GM18498 (cell line): Measurements from ENCODE around the gene SULF2.

ENCODE experiments used
- ATAC-seq: cut with Tn5 transposase; IDR thresholded peaks from one replicate; pipeline ENCODE4 v1.9.1; 2021; ENCODE audit warnings: mild to moderate bottlenecking, moderate library complexity; ENCODE audit not compliant: unreplicated experiment

SULF2 gene

DNA sequence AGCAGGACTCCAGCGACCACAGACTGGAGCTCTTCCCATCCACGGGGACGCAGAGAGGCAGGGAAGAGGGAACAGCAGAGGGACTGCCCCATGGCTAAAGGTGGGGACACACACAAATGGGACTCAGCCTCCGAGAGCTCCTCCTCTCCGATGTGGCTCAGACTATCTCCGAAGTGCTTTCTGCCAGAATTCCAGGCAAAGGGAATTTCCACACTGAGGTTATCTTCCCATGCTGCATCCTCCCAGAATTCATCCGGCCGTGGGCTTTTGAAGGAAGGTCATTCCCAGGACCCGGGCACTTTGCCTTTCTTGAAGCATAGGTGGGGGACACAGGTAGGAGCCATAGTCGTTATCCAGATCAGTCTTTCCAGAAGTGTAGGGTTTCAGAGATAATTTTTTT, 67.9 kb downstream of the SULF2 start:
- ATAC-seq: no peak

DNA sequence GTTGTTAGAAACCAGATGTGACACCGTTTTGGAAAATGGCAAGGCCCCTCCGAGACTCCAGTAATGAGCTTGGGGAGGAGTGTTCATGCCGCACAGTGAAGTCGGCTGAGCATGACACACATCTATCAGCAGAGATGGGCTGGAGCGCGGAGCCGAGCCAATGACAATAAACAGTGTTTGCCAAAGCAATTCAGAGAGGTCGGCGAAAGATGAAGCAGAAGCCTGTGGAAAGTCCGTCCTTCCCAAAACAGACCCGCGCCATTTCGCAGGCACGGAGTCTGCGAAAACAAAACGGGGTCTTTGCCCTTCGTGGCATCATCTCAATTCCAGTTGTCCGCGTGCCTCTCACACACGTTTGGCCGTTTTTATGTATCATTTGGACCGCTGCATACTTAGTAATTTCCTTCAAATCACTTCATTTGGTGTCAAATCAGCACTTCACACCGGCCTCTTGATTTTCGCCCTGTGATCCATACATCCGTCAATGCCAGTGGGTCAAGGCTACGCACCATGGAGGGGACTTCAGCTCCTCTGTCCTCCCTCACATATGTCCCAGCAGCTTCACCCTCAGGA, 71.3 kb downstream of the SULF2 start:
- ATAC-seq: no peak

GRCh38 chr20:47713163-47713562, 72.1 kb downstream of the SULF2 start:
- ATAC-seq: no peak

GRCh38 chr20:47711046-47711752, 74.1 kb downstream of the SULF2 start:
- no peak for ATAC-seq

DNA sequence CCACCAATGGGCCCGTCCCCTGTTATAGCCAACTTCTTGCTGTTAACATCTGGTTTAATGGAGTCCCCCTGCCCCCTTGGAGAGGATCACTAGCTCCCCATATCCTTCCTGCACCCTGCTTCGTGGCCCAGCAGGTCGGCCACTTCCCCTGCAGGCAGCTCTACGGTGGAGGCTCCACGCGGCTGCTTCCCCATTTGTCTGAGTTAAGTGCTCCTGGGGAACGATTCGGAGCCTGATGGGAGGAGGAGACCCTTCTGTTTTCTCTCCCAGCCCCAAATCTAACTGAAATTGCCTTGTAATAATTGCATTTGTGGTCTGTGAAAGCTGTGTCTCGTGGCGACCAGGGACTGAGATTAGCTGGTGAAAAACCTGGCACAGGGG, 74.6 kb downstream of the SULF2 start:
- no peak for ATAC-seq

- ATAC-seq: no peak
Measured at GRCh38 chr20:47708953-47709833, 76.1 kb downstream of the SULF2 start.

- no peak for ATAC-seq
Measured at GRCh38 chr20:47708140-47708807, 77.0 kb downstream of the SULF2 start.

DNA sequence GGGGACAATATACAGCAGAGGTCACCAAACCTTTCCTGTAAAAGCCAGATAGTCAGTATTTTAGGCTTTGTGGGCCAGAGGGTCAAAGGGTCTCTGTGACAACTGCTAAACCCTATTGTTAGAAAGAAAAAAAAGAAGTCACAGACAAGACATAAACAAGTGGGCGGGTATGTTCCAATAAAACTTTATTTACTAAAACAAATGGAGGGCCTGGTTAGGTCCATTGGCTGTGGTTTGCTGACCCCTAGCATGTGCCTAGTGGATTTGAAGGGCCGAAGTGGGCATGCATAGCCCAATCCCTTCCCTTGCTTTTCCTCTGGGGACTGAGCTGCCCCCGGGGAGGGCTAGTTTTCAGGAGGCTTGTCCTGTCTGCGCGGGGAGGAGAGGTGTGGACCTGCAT, 78.9 kb downstream of the SULF2 start:
- ATAC-seq: no peak

DNA sequence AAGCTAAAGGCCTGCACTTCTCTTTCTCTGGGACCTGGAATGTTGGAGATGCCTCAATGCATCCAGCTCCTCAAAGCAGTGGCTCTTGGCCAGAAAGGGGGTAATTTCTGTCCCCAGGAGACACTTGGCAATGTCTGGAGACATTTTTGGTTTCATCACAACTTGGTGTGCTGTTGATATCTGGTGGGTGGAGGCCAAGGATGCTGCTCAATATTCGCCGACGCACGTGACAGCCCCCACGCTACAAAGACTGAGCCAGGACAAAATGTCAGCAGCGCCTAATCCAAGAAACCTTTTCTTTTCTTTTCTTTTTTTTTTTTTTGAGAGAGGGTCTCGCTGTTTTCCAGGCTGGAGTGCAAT, 79.8 kb downstream of the SULF2 start:
- ATAC-seq: no peak

- ATAC-seq: no peak
Measured at GRCh38 chr20:47704746-47705496, 80.4 kb downstream of the SULF2 start.

- ATAC-seq: no peak
Measured at GRCh38 chr20:47703748-47704147, 81.5 kb downstream of the SULF2 start.

GRCh38 chr20:47701612-47702011, 83.7 kb downstream of the SULF2 start:
- ATAC-seq: no peak

GRCh38 chr20:47700327-47700726, 85.0 kb downstream of the SULF2 start:
- ATAC-seq: no peak

DNA sequence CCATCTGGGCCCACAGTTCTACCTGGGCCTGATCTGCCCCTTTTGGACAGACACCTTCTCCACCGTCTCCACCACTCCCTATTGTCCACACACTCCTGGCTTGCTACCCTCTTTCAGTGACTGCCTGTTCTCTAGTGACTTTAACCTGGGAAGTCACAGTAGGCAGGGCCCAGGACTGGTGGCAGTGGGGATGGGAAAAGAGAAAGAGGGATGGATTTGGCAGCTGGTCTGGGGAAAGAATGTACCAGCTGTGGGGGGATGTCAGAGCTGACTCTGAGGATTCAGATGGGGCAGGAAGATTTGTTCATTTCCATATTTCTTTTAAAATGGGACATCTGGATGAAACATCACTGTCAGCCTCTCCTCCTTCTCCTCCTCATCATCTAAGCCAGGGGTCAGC, 85.5 kb downstream of the SULF2 start:
- no peak for ATAC-seq

DNA sequence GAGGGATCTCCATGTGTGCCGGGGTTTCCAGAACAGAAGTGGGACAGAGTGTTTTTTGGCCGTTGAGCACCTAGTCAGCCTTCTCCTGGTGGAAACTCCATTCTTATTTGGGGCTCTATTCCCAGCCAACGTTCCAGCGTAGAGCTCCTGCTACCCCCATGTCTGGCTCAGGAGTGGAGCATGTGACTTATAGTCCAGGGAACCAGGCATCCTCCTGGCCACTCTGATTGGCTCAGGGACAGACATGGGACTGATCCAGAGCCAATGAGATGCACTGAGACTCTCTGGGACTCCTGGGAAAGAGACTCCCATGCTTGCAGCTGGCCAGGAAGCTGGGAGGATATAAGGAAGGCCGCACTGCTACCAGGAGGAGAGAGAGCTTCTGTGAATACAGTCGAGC, 87.1 kb downstream of the SULF2 start:
- ATAC-seq: no peak

DNA sequence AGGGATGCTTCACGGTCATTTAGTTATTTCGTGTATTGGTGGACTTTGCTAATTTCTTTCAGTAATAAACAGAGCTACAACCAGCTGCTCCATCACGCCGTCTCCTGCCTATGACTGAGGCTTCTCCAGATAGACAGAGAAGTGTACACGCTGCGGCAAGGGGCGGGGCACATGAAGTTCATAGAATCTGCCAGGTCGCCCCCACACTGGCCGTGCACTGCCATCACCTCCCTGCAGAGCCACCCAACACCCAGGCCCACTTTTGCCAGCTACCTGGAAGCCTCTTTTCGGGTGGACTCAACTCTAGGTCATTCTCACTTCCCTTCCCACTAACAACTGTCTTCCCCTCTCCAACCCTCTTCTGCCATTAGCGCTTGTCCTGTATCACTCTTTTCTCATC, 88.4 kb downstream of the SULF2 start:
- ATAC-seq: no peak

DNA sequence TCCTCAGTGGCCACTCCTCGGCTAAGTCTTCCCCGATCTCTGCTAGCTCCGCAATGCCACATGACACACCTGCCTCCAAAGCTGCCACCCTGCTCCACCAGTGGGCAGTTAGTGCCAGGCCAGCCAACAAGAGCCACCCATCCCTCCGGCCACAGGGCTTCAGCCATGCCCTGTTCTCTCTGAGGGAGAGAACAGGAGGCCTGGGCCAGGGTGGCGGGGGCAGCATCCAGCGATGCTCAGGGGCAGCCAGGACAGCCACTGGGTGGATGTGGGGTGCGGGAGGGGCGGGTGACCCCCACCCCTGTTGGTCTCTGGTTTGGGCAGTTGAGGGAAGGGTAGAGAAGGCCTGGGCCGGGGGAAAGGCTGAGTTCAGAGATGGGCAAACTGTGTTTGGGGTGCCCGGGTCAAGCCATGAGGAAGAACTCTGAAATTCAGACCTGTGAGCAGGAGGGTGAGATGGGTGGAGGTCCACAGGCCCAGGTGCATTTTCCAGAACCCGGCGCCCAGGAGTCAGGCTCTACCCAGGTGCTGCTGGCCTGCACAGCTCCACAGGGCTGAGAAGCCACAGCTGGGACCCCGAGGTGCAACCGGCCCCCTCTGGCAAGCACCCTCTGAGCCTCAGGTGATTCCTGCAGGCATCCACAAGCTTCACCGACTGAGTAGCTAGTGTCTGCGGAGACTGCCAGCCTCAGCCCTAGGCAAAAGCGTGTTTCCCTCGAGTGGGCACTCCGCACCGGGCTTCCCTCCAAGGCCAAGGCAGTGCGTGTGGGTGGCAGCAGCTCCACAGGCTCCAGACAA, 91.1 kb downstream of the SULF2 start:
- ATAC-seq: no peak

- no peak for ATAC-seq
Measured at GRCh38 chr20:47691625-47692024, 93.7 kb downstream of the SULF2 start.

GRCh38 chr20:47689731-47690130, 95.5 kb downstream of the SULF2 start:
- ATAC-seq: no peak
